HCT116 (cell line): ENCODE measurements around the gene ADGRV1.

Experiments
- CTCF ChIP-seq, 3 experiments: fragments of 200-600 bp in 1 of 3; sonication (generic) in 1 of 3; IDR thresholded peaks in 2 of 3; conservative IDR thresholded peaks in 1 of 3; 2 replicates each; pipeline ENCODE4 v1.5.1; 2012 to 2017; ENCODE audit warnings: low read depth in 2 of 3, low read length in 2 of 3, antibody characterized with exemption in 1 of 3, borderline replicate concordance in 1 of 3, control low read depth in 1 of 3, mild to moderate bottlenecking in 1 of 3, mixed read lengths in 1 of 3, mixed run types in 1 of 3, moderate library complexity in 1 of 3; ENCODE audit not compliant: insufficient read depth in 1 of 3
- EZH2 ChIP-seq: fragments of 200-600 bp; sonication (generic); IDR thresholded peaks from 2 replicates; pipeline ENCODE4 v1.6.1; 2017; ENCODE audit warnings: antibody characterized with exemption, mixed run types
- EZH2phosphoT487 ChIP-seq: fragments of 200-600 bp; IDR thresholded peaks from 2 replicates; pipeline ENCODE4 v1.6.1; 2018; ENCODE audit warnings: antibody characterized with exemption, borderline replicate concordance
- POLR2AphosphoS5 ChIP-seq: IDR thresholded peaks from 2 replicates; pipeline ENCODE4 v1.6.1; 2011; ENCODE audit warnings: mild to moderate bottlenecking, low read depth, low read length, moderate library complexity
- RAD21 ChIP-seq: IDR thresholded peaks from 2 replicates; pipeline ENCODE4 v1.6.1; 2012; ENCODE audit warnings: low read depth, mild to moderate bottlenecking
- SP1 ChIP-seq: IDR thresholded peaks from 2 replicates; pipeline ENCODE4 v1.6.1; 2012; ENCODE audit warnings: low read depth

GRCh38 chr5:90569084-90569483, 10.5 kb downstream of the ADGRV1 start:
- no peak for TF ChIP-seq EZH2
- TF ChIP-seq CTCF (IDR thresholded peaks at IDR 0.05 in 2 of 3, conservative IDR thresholded peaks at IDR 0.05 in 1 of 3; ENCODE audit: borderline replicate concordance in 1 of 3, insufficient read depth in 1 of 3, low read depth in 2 of 3, low read length in 2 of 3) = no peak
- no peak for TF ChIP-seq RAD21
- no peak for TF ChIP-seq SP1
- no peak for TF ChIP-seq EZH2phosphoT487
- TF ChIP-seq POLR2AphosphoS5 = no peak
